OCI-LY7 (cell line): ENCODE measurements around the gene UGT3A2. TPM values are rescaled to one million over a fixed set of nuclear protein-coding genes. Genes with fewer than 3 reads are reported as not detected.

Experiments
- BruUV-seq: library from RNA; stranded (reverse); fragments of 400-500 nt; replicated peaks from 2 replicates; lab custom pipeline; 2021; lab: Mats Ljungman, UMichigan
- CTCF ChIA-PET: fragments of 300-600 bp; sonication (Branson Sonifier 250); formaldehyde crosslinking; loops from one replicate; lab custom pipeline; 2022; ENCODE audit warnings: antibody characterized with exemption; ENCODE audit not compliant: unreplicated experiment; lab: Charles Lee
- POLR2A ChIA-PET: fragments of 300-600 bp; sonication (Branson Sonifier 250); formaldehyde crosslinking; loops from one replicate; lab custom pipeline; 2022; ENCODE audit warnings: antibody characterized with exemption; lab: Charles Lee
- DNase-seq: peaks from one replicate; pipeline ENCODE4 v3.0.0-alpha.2; 2015; ENCODE audit warnings: low spot score
- H2AFZ ChIP-seq: fragments of 200-600 bp; sonication (generic), shearing (Covaris generic); 2 replicates; pipeline ENCODE4 v1.6.1; 2014; ENCODE audit warnings: mild to moderate bottlenecking, antibody characterized with exemption, low read length, moderate library complexity
- H3K27ac ChIP-seq: fragments of 200-600 bp; sonication (generic); 2 replicates; pipeline ENCODE4 v1.5.1; 2014; ENCODE audit warnings: mixed run types, low read depth, mild to moderate bottlenecking, moderate library complexity, low read length, inconsistent platforms; ENCODE audit not compliant: poor library complexity, severe bottlenecking
- H3K36me3 ChIP-seq: fragments of 200-600 bp; sonication (generic); 2 replicates; pipeline ENCODE4 v1.6.1; 2014; ENCODE audit warnings: mild to moderate bottlenecking, antibody characterized with exemption, low read length, moderate library complexity, mixed read lengths; ENCODE audit not compliant: insufficient read depth
- H3K4me1 ChIP-seq: fragments of 200-600 bp; sonication (generic); 2 replicates; pipeline ENCODE4 v1.5.1; 2014; ENCODE audit warnings: mild to moderate bottlenecking, low read length; ENCODE audit not compliant: insufficient read depth, poor library complexity, severe bottlenecking
- H3K4me2 ChIP-seq: fragments of 200-600 bp; sonication (generic); 2 replicates; pipeline ENCODE4 v1.6.1; 2014; ENCODE audit warnings: mild to moderate bottlenecking, low read length
- H3K4me3 ChIP-seq: fragments of 200-600 bp; sonication (generic); 2 replicates; pipeline ENCODE4 v1.5.1; 2014; ENCODE audit warnings: mild to moderate bottlenecking, low read depth, low read length; ENCODE audit not compliant: poor library complexity, severe bottlenecking
- H3K79me2 ChIP-seq: fragments of 200-600 bp; sonication (generic); 2 replicates; pipeline ENCODE4 v1.6.1; 2016; ENCODE audit warnings: low read depth, mild to moderate bottlenecking, low read length, moderate library complexity, mixed read lengths; ENCODE audit not compliant: insufficient read depth
- H3K9me2 ChIP-seq: fragments of 200-600 bp; sonication (generic); 2 replicates; pipeline ENCODE4 v1.6.1; 2016; ENCODE audit warnings: mild to moderate bottlenecking, low read length, mixed read lengths; ENCODE audit not compliant: insufficient read depth
- H3K9me3 ChIP-seq: fragments of 200-600 bp; sonication (generic); 2 replicates; pipeline ENCODE4 v1.6.1; 2014; ENCODE audit warnings: mild to moderate bottlenecking, mixed run types, low read length, mixed read lengths
- H4K20me1 ChIP-seq: fragments of 200-600 bp; sonication (generic); 2 replicates; pipeline ENCODE4 v1.6.1; 2014; ENCODE audit warnings: mild to moderate bottlenecking, antibody characterized with exemption, low read length, moderate library complexity, mixed read lengths; ENCODE audit not compliant: insufficient read depth
- CTCF ChIP-seq: fragments of 200-600 bp; sonication (generic); conservative IDR thresholded peaks from 2 replicates; pipeline ENCODE4 v1.5.1; 2014; ENCODE audit warnings: mild to moderate bottlenecking, antibody characterized with exemption, low read length, moderate library complexity, mixed read lengths
- EZH2phosphoT487 ChIP-seq: fragments of 200-600 bp; sonication (generic); IDR thresholded peaks from 2 replicates; pipeline ENCODE4 v1.6.1; 2018; ENCODE audit warnings: low read depth, borderline replicate concordance, mild to moderate bottlenecking, mixed run types, antibody characterized with exemption, low read length, moderate library complexity, mixed read lengths
- intact Hi-C: fragments of 100-400 bp; cut with micrococcal nuclease; formaldehyde crosslinking; loops from one replicate; pipeline ENCODE4 v1.10.0; 2022; ENCODE audit not compliant: unreplicated experiment
- total RNA-seq, 2 experiments: library from RNA; depleted of rRNA in 1 of 2; stranded (reverse); fragments of >200 nt in 1 of 2; shearing (Covaris generic) in 1 of 2; gene quantifications; 2 replicates each; pipeline ENCODE4 v1.2.3, GENCODE V29; 2014 to 2022

The UGT3A2 gene
- total RNA-seq, 2 experiments from 2014 or later = 0.13 TPM; not detected in 1

GRCh38 chr5:36068751-36069281, 2.1 kb upstream of the UGT3A2 start:
- TF ChIP-seq CTCF (no peak), EZH2phosphoT487 (no peak)
- Histone ChIP-seq H3K4me2 (no peak overlapping the region), H3K27ac (no peak overlapping the region), H3K36me3 (no peaks in the 10 kb centered on the region), H3K4me3 (no peak overlapping the region), H3K4me1 (peaks cover 9% of the 10 kb centered on the region), H3K79me2 (no peaks in the 10 kb centered on the region), H2AFZ (no peak overlapping the region), H3K9me2 (no peaks in the 10 kb centered on the region), H4K20me1 (no peaks in the 10 kb centered on the region), H3K9me3 (no peaks in the 10 kb centered on the region)
- POLR2A ChIA-PET = no interaction called here
- DNase-seq = no peak
- BruUV-seq = no TSS peak
- CTCF ChIA-PET = no interaction called here
- intact Hi-C loops = no loop called here

- intact Hi-C loops = no loop called here
- no peaks in the 10 kb centered on the region for H3K9me2 ChIP-seq
- H3K4me2 ChIP-seq = no peak overlapping the region
- ChIA-PET POLR2A (no interaction called here), CTCF (no interaction called here)
- TF ChIP-seq CTCF (no peak), EZH2phosphoT487 (no peak)
- H3K79me2 ChIP-seq = no peaks in the 10 kb centered on the region
- no TSS peak for BruUV-seq
- H3K27ac ChIP-seq = no peak overlapping the region
- no peaks in the 10 kb centered on the region for H3K9me3 ChIP-seq
- peaks cover 4% of the 10 kb centered on the region for H3K4me1 ChIP-seq
- no peaks in the 10 kb centered on the region for H4K20me1 ChIP-seq
- no peaks in the 10 kb centered on the region for H3K36me3 ChIP-seq
- H3K4me3 ChIP-seq = no peak overlapping the region
- H2AFZ ChIP-seq = no peak overlapping the region
- DNase-seq = no peak
Measured at GRCh38 chr5:36066001-36066539, 612 bp downstream of the UGT3A2 start.

- Histone ChIP-seq H3K9me3 (no peaks in the 10 kb centered on the region), H3K36me3 (no peaks in the 10 kb centered on the region), H3K9me2 (no peaks in the 10 kb centered on the region), H3K4me1 (no peaks in the 10 kb centered on the region), H3K4me2 (no peak overlapping the region), H3K79me2 (no peaks in the 10 kb centered on the region), H3K4me3 (no peak overlapping the region), H2AFZ (0 out of 2 replicates have a peak overlapping the region, but pooled peaks have one; percentile 2), H4K20me1 (no peaks in the 10 kb centered on the region), H3K27ac (no peak overlapping the region)
- ChIA-PET POLR2A (no interaction called here), CTCF (no interaction called here)
- peak; percentile 30 for DNase-seq
- BruUV-seq = no TSS peak
- TF ChIP-seq CTCF (peak; percentile 68), EZH2phosphoT487 (no peak)
- intact Hi-C loops = no loop called here
Measured at GRCh38 chr5:36060420-36060887, 6.2 kb downstream of the UGT3A2 start.
